ENCODE data around the gene CARD6.
"Not testable (repeated sequence)": the region's sequence is repeated elsewhere in the genome, so short reads cannot be mapped to it uniquely, and the experiment has no call there.

CARD6 gene

DNA sequence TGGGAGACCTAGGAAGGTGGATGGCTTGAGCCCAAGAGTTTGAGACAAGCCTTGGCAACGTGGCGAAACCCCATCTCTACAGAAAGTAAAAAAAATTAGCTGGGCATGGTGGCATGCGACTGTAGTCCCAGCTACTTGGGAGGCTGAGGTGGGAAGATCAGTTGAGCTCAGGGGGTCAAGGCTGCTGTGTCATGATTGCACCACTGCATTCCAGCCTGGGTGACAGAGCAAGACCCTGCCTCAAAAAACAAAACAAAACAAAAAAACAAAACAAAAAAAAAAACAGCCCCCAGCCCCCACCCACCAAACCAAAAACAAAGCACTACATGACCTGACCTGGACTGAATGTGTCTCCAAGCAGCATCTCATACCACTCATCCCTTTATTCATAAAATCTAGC is 34.8 kb downstream of the CARD6 start:
- peaks cover 6% of the 10 kb centered on the region for H3K9me3 ChIP-seq (ENCODE audit: control insufficient read depth, low read length)
- H3K4me1 ChIP-seq (ENCODE audit: control insufficient read depth, insufficient read depth, low read length, poor library complexity, severe bottlenecking), result no peaks in the 10 kb centered on the region
- no peaks in the 10 kb centered on the region for H3K36me3 ChIP-seq (ENCODE audit: control insufficient read depth, insufficient read depth, low read length)
- 87 to 100% methylated on average over 1 to 3 of the region's 3 CpGs for WGBS, 2 experiments (ENCODE audit: insufficient coverage in 2 of 2)
- no peak overlapping the region for H3K27ac ChIP-seq (ENCODE audit: low read depth, low read length, severe bottlenecking)
- no peak overlapping the region for H3K4me3 ChIP-seq (ENCODE audit: extremely low read depth, insufficient read depth, low read length, poor library complexity, severe bottlenecking)

- H3K27ac ChIP-seq (ENCODE audit: low read depth, low read length, severe bottlenecking), result no peak overlapping the region
- no peak overlapping the region for H3K4me3 ChIP-seq (ENCODE audit: extremely low read depth, insufficient read depth, low read length, poor library complexity, severe bottlenecking)
- peaks cover 12% of the 10 kb centered on the region for H3K9me3 ChIP-seq (ENCODE audit: control insufficient read depth, low read length)
- H3K36me3 ChIP-seq (ENCODE audit: control insufficient read depth, insufficient read depth, low read length), result no peaks in the 10 kb centered on the region
- WGBS, 2 experiments (ENCODE audit: insufficient coverage in 2 of 2), result 89 to 100% methylated on average over 3 to 4 of the region's 6 CpGs
- H3K4me1 ChIP-seq (ENCODE audit: control insufficient read depth, insufficient read depth, low read length, poor library complexity, severe bottlenecking), result no peaks in the 10 kb centered on the region
These were observed 36.3 kb downstream of the CARD6 start for GRCh38 chr5:40877371-40877988.

DNA sequence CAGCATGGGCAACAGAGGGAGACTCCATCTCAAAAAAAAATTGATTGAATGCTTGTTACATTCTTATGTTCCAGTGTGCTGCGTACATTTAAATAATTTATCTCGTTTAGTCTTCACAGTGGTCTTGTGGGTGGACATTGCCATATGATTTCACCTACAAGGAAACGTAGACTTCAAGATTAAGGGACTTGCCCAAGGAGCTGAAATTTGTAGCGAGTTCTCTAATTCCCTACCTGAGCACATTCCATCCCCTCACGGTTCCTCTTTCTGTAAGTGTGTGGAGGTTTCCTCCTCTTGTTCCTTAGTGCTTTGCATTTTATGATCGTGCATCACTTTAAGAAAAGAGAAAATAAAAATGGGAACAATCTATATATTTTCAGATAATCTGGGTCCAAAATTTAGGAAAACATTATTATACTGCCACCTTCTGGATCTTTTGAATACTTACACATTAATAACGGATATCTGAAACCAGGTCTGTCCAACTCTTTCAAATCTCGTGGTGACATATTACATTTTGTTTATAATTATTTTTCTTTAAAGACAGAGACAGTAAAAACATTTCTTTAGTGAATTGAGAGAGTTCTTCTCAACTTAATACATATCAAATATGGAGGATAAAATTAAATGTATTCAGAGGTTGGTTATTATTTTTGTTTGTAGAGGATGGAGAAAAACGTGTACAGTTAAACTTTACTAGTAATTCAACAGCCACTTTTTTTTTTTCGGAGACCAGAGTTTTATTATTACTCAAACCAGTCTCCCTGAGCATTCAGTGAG is 38.2 kb downstream of the CARD6 start:
- H3K4me3 ChIP-seq (ENCODE audit: extremely low read depth, insufficient read depth, low read length, poor library complexity, severe bottlenecking), result no peak overlapping the region
- H3K36me3 ChIP-seq (ENCODE audit: control insufficient read depth, insufficient read depth, low read length), result no peaks in the 10 kb centered on the region
- H3K27ac ChIP-seq (ENCODE audit: low read depth, low read length, severe bottlenecking), result no peak overlapping the region
- WGBS, 2 experiments (ENCODE audit: insufficient coverage in 2 of 2), result 71 to 83% methylated on average over 1 to 3 of the region's 10 CpGs
- no peaks in the 10 kb centered on the region for H3K4me1 ChIP-seq (ENCODE audit: control insufficient read depth, insufficient read depth, low read length, poor library complexity, severe bottlenecking)
- peaks cover 16% of the 10 kb centered on the region for H3K9me3 ChIP-seq (ENCODE audit: control insufficient read depth, low read length)

DNA sequence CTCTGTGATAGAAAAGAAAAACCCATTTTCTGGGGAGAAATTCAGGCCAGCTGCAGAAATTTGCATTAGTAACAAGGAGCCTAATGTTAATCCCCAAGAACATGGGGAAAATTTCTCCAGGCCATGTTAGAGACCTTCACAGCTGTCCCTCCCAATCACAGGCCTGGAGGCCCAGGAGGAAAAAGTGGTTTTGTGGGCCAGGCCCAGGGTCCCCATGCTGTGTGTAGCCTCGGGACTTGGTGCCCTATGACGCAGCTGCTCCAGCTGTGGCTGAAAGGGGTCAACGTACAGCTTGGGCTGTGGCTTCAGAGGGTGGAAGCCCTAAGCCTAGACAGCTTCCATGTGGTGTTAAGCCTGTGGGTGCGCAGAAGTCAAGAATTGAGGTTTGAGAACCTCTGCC is 41.1 kb downstream of the CARD6 start:
- Histone ChIP-seq H3K36me3 (ENCODE audit: control insufficient read depth, insufficient read depth, low read length) (no peaks in the 10 kb centered on the region), H3K27ac (ENCODE audit: low read depth, low read length, severe bottlenecking) (no peak overlapping the region), H3K9me3 (ENCODE audit: control insufficient read depth, low read length) (peaks cover 13% of the 10 kb centered on the region), H3K4me1 (ENCODE audit: control insufficient read depth, insufficient read depth, low read length, poor library complexity, severe bottlenecking) (no peaks in the 10 kb centered on the region), H3K4me3 (ENCODE audit: extremely low read depth, insufficient read depth, low read length, poor library complexity, severe bottlenecking) (no peak overlapping the region)
- 76 to 85% methylated on average over 3 to 4 of the region's 4 CpGs for WGBS, 2 experiments (ENCODE audit: insufficient coverage in 2 of 2)

DNA sequence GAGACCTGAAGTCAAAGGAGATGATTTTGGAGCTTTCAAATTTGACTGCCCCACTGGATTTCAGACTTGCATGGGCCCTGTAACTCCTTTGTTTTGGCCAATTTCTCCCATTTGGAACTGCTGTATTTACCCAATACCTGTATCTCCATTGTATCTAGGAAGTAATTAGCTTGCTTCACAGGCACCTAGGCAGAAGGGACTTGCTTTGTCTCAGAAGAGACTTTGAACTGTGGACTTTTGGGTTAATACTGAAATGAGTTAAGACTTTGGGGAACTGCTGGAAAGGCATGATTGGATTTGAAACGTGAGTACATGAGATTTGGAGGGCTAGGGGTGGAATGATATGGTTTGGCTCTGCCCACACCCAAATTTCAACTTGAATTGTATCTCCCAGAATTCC is 41.9 kb downstream of the CARD6 start:
- not testable (repeated sequence) for H3K36me3 ChIP-seq (ENCODE audit: control insufficient read depth, insufficient read depth, low read length); H3K4me1 ChIP-seq (ENCODE audit: control insufficient read depth, insufficient read depth, low read length, poor library complexity, severe bottlenecking); H3K4me3 ChIP-seq (ENCODE audit: extremely low read depth, insufficient read depth, low read length, poor library complexity, severe bottlenecking); H3K27ac ChIP-seq (ENCODE audit: low read depth, low read length, severe bottlenecking); H3K9me3 ChIP-seq (ENCODE audit: control insufficient read depth, low read length)
- 83% methylated on average over 1 of the region's 1 CpG; no CpG with 5 or more reads in 1 of the 2 experiments for WGBS, 2 experiments (ENCODE audit: insufficient coverage in 2 of 2)

- 62 to 79% methylated on average over 5 to 6 of the region's 10 CpGs for WGBS, 2 experiments (ENCODE audit: insufficient coverage in 2 of 2)
- H3K36me3 ChIP-seq (ENCODE audit: control insufficient read depth, insufficient read depth, low read length); H3K27ac ChIP-seq (ENCODE audit: low read depth, low read length, severe bottlenecking); H3K9me3 ChIP-seq (ENCODE audit: control insufficient read depth, low read length); H3K4me3 ChIP-seq (ENCODE audit: extremely low read depth, insufficient read depth, low read length, poor library complexity, severe bottlenecking); H3K4me1 ChIP-seq (ENCODE audit: control insufficient read depth, insufficient read depth, low read length, poor library complexity, severe bottlenecking): not testable (repeated sequence)
These were observed 54.6 kb downstream of the CARD6 start for GRCh38 chr5:40895440-40896425.

GRCh38 chr5:40904205-40904993 is 63.2 kb downstream of the CARD6 start:
- 65 to 71% methylated on average over 4 to 6 of the region's 7 CpGs for WGBS, 2 experiments (ENCODE audit: insufficient coverage in 2 of 2)
- no peaks in the 10 kb centered on the region for H3K4me1 ChIP-seq (ENCODE audit: control insufficient read depth, insufficient read depth, low read length, poor library complexity, severe bottlenecking)
- no peaks in the 10 kb centered on the region for H3K9me3 ChIP-seq (ENCODE audit: control insufficient read depth, low read length)
- no peaks in the 10 kb centered on the region for H3K36me3 ChIP-seq (ENCODE audit: control insufficient read depth, insufficient read depth, low read length)
- no peak overlapping the region for H3K27ac ChIP-seq (ENCODE audit: low read depth, low read length, severe bottlenecking)
- no peak overlapping the region for H3K4me3 ChIP-seq (ENCODE audit: extremely low read depth, insufficient read depth, low read length, poor library complexity, severe bottlenecking)

DNA sequence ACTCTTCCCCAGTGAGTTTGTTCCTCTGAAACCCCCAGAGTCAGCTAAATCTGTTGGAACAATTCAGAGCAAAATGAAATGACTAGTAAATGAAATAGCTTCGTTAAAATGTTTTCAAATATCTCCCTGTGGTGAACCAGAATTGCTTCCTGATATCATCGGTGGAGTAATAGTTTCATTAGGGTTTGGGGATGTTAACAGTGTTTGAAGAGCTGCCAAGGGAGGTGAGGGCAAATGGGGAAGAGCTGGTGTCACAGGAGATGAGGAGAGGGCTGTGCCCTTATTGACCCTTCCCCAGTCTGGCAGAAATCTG is 63.8 kb downstream of the CARD6 start:
- WGBS, 2 experiments (ENCODE audit: insufficient coverage in 2 of 2), result 64 to 100% methylated on average over 1 to 2 of the region's 2 CpGs
- H3K9me3 ChIP-seq (ENCODE audit: control insufficient read depth, low read length), result no peaks in the 10 kb centered on the region
- H3K4me3 ChIP-seq (ENCODE audit: extremely low read depth, insufficient read depth, low read length, poor library complexity, severe bottlenecking), result no peak overlapping the region
- no peak overlapping the region for H3K27ac ChIP-seq (ENCODE audit: low read depth, low read length, severe bottlenecking)
- H3K36me3 ChIP-seq (ENCODE audit: control insufficient read depth, insufficient read depth, low read length), result no peaks in the 10 kb centered on the region
- no peaks in the 10 kb centered on the region for H3K4me1 ChIP-seq (ENCODE audit: control insufficient read depth, insufficient read depth, low read length, poor library complexity, severe bottlenecking)

- WGBS, 2 experiments (ENCODE audit: insufficient coverage in 2 of 2), result 75 to 100% methylated on average over 1 of the region's 1 CpG
- H3K27ac ChIP-seq (ENCODE audit: low read depth, low read length, severe bottlenecking), result no peak overlapping the region
- H3K4me1 ChIP-seq (ENCODE audit: control insufficient read depth, insufficient read depth, low read length, poor library complexity, severe bottlenecking), result no peaks in the 10 kb centered on the region
- no peaks in the 10 kb centered on the region for H3K9me3 ChIP-seq (ENCODE audit: control insufficient read depth, low read length)
- no peaks in the 10 kb centered on the region for H3K36me3 ChIP-seq (ENCODE audit: control insufficient read depth, insufficient read depth, low read length)
- no peak overlapping the region for H3K4me3 ChIP-seq (ENCODE audit: extremely low read depth, insufficient read depth, low read length, poor library complexity, severe bottlenecking)
These were observed 65.2 kb downstream of the CARD6 start for GRCh38 chr5:40906351-40906751.

GRCh38 chr5:40909264-40909663 is 68.1 kb downstream of the CARD6 start, which contains the start of gene C7:
Gene C7 (plus strand): TSS chr5:40909497. CDS start chr5:40909611, 114 bp downstream.
- 18 to 38% methylated on average over 2 of the region's 3 CpGs for WGBS, 2 experiments (ENCODE audit: insufficient coverage in 2 of 2)
- no peaks in the 10 kb centered on the region for H3K9me3 ChIP-seq (ENCODE audit: control insufficient read depth, low read length)

More at GRCh38 chr5:40909264-40909663, 68.1 kb downstream of the CARD6 start, which contains the start of gene C7:
- no peak within 1 kb of the TSS for H3K27ac ChIP-seq (ENCODE audit: low read depth, low read length, severe bottlenecking)
- H3K4me3 ChIP-seq (ENCODE audit: extremely low read depth, insufficient read depth, low read length, poor library complexity, severe bottlenecking), result no peak within 1 kb of the TSS
- H3K36me3 ChIP-seq (ENCODE audit: control insufficient read depth, insufficient read depth, low read length), result no peaks in the 10 kb centered on the region
- H3K4me1 ChIP-seq (ENCODE audit: control insufficient read depth, insufficient read depth, low read length, poor library complexity, severe bottlenecking), result no peaks in the 10 kb centered on the region

Data from mesodermal cell (in vitro differentiated cells).